GM18520 (cell line): Measurements from ENCODE around the gene FOXP3.

Experiments
- ATAC-seq: cut with Tn5 transposase; IDR thresholded peaks from one replicate; pipeline ENCODE4 v1.9.1; 2021; ENCODE audit not compliant: unreplicated experiment

Gene FOXP3

DNA sequence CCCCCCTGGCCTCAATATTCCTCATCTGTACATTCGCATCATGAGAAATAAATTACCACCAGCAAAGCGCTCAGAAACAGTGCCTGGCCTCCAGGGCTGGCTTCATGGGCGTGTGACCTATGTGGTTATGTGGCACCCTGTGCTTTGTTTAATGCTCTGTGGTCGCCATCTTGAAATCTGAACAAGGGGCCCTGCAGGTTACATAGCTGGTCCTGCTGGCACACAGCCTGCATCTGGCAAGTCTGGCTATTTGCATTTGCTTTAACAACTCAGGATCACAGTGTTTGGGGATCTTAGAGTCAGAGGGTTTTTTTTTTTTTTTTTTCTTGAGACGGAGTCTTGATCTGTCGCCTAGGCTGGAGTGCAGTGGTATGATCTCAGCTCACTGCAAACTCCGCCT lies 9.9 kb downstream of the FOXP3 start:
- no peak for ATAC-seq

DNA sequence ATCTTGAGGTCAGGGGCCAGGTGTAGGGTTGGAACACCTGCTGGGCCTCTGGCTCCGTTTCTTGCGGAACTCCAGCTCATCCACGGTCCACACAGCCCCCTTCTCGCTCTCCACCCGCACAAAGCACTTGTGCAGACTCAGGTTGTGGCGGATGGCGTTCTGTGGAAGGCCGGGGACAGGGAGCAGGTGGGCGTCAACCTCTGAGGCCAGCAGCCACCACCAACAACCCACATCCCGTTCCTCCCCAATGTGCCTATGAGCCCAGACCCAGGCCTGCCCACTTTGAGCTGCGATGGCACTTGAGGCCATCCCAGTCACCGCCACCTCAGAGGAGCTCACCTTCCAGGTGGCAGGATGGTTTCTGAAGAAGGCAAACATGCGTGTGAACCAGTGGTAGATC lies 13.2 kb downstream of the FOXP3 start:
- ATAC-seq = no peak

GRCh38 chrX:49250578-49250977 lies 13.9 kb downstream of the FOXP3 start:
- no peak for ATAC-seq

GRCh38 chrX:49250066-49250465 lies 14.4 kb downstream of the FOXP3 start:
- ATAC-seq = no peak

GRCh38 chrX:49249616-49250015 lies 14.9 kb downstream of the FOXP3 start:
- ATAC-seq = no peak

DNA sequence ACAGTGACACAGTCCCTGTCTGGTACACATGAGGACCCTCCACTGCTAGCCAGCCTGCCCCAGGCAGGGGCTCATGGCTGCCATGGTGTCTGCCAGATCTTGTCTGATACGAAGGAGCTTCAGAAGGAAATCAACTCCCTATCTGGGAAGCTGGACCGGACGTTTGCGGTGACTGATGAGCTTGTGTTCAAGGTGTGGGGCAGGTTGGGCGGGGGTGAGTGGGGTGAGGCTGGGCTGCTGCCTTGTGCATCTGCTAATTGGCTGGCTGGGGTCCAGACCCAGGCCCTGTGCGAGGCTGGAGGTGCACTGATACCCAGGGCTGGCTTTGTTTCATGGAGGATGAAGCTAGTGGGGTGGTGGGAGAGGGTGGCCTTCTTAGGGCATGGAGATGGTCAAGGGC lies 15.4 kb downstream of the FOXP3 start:
- ATAC-seq = no peak

- no peak for ATAC-seq
Measured at GRCh38 chrX:49247916-49248811, 16.3 kb downstream of the FOXP3 start.

DNA sequence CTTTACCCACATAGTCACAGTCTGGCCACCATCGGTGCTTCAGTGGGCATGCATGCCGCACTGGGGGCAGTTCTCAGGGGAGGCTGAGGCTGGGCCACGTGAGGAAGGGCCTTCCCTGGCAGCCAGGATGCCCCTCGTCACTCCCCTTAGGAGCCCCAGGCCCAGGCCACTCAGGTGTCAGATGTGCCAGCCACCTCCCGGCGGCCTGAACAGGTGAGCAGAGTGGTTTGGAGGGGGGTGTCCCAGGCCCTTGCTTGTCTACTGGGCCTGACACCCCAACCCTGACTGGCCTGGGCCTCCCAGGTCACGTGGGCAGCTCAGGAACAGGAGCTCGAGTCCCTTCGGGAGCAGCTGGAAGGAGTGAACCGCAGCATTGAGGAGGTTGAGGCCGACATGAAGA lies 17.2 kb downstream of the FOXP3 start:
- ATAC-seq = no peak

- no peak for ATAC-seq
Measured at GRCh38 chrX:49246541-49246940, 18.0 kb downstream of the FOXP3 start.

DNA sequence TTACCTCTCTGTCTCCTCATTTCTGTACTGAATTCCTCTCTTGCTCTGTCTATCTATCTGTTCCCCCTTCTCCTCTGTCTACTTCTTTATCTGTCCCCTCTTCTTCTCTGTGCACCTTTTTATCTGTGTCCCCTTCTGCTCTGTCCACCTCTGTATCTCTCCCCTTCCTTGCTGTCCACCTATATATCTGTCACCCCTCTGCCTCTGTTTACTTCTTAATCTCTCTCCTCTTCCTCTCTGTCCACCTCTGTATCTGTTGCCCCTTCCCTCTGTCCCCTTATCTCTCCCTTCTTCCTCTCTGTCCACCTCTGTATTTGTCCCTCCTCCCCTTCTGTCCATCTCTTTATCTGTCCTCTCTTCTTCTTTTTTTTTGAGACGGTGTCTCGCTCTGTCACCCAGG lies 20.3 kb downstream of the FOXP3 start:
- no peak for ATAC-seq

DNA sequence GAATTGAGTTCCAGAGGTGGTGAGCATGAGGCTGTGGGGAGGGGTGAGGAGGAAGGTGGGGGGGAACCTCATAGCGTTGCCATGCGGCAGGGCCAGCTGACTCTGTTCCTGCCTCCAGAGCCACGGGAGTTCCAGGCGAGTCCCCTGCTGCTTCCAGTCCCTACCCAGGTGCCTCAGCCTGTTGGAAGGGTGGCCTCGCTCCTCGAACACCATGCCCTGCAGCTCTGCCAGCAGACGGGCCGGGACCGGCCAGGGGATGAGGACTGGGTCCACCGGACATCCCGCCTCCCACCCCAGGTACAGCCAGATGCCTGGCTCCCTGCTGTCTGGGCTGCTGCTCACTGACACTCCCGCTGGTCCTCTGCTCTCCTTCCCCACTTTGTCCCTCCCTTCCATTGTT lies 21.3 kb downstream of the FOXP3 start:
- ATAC-seq = no peak

- ATAC-seq = no peak
Measured at GRCh38 chrX:49242545-49243066, 21.9 kb downstream of the FOXP3 start.

DNA sequence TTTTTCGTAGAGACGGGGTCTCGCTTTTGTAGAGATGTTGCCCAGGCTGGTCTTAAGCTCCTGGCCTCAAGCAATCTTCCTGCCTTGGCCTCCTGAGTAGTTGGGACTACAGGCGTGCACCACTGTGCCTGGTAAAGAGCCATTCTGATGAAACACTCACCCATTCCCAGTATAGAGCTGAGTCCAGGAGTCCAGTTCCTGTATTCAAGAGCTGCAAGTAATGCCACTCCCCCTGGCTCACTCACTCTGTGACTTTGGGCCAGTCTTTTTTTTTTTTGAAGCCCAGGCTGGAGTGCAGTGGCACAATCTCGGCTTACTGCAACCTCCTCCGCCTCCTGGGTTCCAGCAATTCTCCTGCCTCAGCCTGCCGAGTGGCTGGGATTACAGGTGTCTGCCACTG lies 25.8 kb downstream of the FOXP3 start:
- ATAC-seq = no peak

- ATAC-seq = no peak
Measured at GRCh38 chrX:49237060-49237459, 27.4 kb downstream of the FOXP3 start.

DNA sequence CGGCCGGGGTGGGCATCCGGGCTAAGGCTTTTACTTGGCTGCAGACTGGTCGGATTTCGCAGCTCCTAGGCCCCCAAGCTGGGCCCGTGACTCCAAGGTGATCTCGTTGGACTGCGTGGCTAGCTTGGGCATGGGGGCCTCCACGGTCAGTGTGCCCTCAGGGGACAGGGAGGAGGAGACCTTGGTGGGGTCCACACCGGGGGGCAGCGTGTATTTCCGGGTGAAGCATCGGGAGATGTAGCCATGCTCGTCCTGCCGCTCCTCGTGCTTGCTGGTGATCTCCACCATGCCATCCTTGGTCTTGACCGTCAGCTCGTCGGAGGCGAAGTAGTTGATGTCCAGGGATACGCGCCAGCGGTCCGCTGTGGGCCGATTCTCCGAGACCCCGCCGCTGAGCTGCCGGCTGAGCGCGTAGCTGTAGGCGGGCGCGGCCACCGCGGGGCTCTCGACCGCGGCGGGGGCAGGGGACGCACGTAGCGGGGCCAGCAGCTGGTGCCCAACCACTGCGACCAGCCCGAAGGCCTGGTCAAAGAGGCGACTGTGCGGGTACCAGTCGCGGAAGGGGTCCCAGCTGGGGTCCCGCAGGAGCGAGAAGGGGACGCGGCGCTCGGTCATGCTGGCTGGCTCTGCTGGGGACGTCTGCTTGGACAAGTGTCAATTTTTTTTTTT lies 30.5 kb downstream of the FOXP3 start:
- ATAC-seq = no peak

GRCh38 chrX:49233176-49233575 lies 31.3 kb downstream of the FOXP3 start, which contains the start of gene CACNA1F:
CACNA1F (minus strand) TSS chrX:49233340; CDS start chrX:49233309, 31 bp downstream.
- ATAC-seq = no peak

- ATAC-seq = no peak
Measured at GRCh38 chrX:49232525-49232924, 32.0 kb downstream of the FOXP3 start.

GRCh38 chrX:49231333-49232000 lies 33.0 kb downstream of the FOXP3 start:
- ATAC-seq = no peak

GRCh38 chrX:49230500-49231232 lies 33.8 kb downstream of the FOXP3 start:
- ATAC-seq = no peak

DNA sequence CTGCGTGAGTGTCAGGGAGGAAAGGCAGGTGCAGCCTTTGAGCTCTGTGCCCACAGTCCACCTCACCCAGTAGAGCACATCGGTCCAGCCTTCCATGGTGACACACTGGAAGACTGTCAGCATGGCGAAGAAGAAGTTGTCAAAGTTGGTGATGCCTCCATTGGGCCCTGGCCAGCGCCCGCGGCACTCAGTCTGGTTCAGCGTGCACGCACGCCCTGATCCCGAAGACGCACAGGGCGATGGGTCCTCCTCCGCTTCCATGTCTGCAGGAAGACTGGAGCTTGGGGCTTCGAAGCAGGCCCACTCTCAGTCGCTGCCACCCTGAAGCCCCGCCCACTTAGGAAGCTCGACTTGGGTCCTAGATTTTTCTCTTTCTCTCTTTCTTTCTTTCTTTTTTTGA lies 36.3 kb downstream of the FOXP3 start:
- ATAC-seq = no peak

DNA sequence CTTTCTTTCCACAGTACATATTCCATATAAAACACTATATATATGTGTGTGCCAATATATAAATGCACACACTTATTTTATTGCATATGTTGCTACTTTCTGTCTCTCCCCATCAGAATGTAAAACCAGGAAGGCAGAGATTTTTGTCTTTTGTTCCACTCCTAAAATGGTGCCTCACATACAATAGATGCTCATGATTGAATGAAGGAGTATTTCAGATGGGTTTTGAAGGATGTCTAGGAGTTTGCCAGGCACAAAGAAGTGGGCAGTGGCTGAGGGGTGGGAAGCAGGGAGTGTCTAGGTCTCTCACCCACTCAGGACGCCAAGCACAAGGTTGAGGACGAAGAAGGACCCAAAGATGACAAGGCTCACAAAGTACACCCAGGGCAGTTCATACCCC lies 36.8 kb downstream of the FOXP3 start:
- no peak for ATAC-seq
